Activated T-cell treated with anti-CD3 and anti-CD28 coated beads, Interleukin-2, amount 50 U/mL, for 24 hours (primary cell): ENCODE measurements around the gene TMPRSS2.
A peak's percentile ranks its signal among the peaks of the same experiment; 100 is the strongest.

Source experiments
- DNase-seq: peaks from one replicate; pipeline ENCODE4 v3.0.0-alpha.2; 2020
- H3K27ac Mint-ChIP-seq: 2 replicates; pipeline ENCODE4 v1.8.0; 2020; ENCODE audit warnings: mild to moderate bottlenecking, mixed read lengths
- H3K27me3 Mint-ChIP-seq: 2 replicates; pipeline ENCODE4 v1.8.0; 2020; ENCODE audit warnings: mixed read lengths
- H3K36me3 Mint-ChIP-seq: 2 replicates; pipeline ENCODE4 v1.8.0; 2020; ENCODE audit warnings: low read depth, mixed read lengths
- H3K4me1 Mint-ChIP-seq: 2 replicates; pipeline ENCODE4 v1.8.0; 2020; ENCODE audit warnings: low read depth, mixed read lengths
- H3K4me3 Mint-ChIP-seq: 2 replicates; pipeline ENCODE4 v1.8.0; 2020; ENCODE audit warnings: mild to moderate bottlenecking, moderate library complexity, mixed read lengths
- H3K9me3 Mint-ChIP-seq: 2 replicates; pipeline ENCODE4 v1.8.0; 2020; ENCODE audit warnings: mixed read lengths

TMPRSS2 gene

DNA sequence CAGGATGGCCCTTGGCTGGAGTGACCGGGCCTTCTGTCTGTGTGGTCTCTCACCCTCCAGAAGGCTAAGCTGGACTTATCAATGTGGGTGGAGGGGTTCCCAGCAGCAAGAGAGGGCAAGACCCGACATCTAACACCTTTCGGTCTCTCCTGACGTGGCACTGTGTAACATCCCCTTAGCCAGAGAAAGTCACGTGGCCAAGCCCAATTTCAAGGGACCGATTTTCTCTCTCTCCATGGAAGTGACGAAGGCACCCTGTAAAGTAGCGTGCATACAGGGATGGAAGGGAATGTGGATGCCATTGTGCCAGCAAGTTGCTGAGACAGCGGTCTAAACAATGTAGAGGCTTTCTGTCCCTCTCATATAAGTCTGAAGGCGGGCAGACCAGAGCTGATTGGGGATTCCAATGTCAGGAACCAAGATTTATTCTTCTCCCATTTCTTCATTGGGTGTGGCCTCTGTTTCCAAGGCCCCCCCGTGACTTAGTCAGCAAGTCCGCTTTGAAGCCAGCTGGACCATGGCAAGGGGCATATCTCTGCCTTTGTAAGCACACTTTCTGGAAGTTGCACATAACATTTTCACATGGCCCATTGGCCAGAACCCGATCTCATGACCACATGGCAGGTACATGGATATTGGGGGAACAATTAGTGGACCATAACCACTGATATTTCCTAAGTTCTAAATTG lies 69.4 kb downstream of the TMPRSS2 start:
- H3K9me3 Mint-ChIP-seq: peaks cover 9% of the 10 kb centered on the region
- peaks cover 96% of the 10 kb centered on the region for H3K36me3 Mint-ChIP-seq
- H3K27me3 Mint-ChIP-seq: no peaks in the 10 kb centered on the region
- DNase-seq: no peak
- H3K27ac Mint-ChIP-seq: no peak overlapping the region
- peaks cover 5% of the 10 kb centered on the region for H3K4me1 Mint-ChIP-seq
- no peak overlapping the region for H3K4me3 Mint-ChIP-seq

DNA sequence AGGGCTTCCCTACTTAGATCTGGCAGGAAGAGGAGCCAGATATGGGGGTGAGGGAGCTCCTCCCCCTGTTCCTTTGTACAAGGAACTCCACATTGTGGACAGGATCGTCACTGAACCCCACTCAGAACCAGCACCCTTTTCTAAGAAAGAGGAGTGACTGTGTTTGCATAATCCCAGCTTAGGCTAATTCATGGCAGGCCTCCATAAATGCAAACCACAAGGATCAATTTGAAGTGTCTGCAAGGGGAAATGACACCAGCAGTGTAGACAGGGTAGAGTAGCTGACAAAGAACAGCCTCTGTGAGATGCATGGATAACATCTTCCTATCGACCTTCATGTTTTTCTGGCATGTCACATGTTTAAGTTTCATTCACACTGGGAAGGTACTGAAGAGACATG lies 70.2 kb downstream of the TMPRSS2 start:
- Mint-ChIP-seq H3K4me1 (peaks cover 12% of the 10 kb centered on the region), H3K27me3 (no peaks in the 10 kb centered on the region), H3K27ac (peak overlapping the region; percentile 57), H3K9me3 (peaks cover 9% of the 10 kb centered on the region), H3K4me3 (no peak overlapping the region), H3K36me3 (peaks cover 96% of the 10 kb centered on the region)
- no peak for DNase-seq

DNA sequence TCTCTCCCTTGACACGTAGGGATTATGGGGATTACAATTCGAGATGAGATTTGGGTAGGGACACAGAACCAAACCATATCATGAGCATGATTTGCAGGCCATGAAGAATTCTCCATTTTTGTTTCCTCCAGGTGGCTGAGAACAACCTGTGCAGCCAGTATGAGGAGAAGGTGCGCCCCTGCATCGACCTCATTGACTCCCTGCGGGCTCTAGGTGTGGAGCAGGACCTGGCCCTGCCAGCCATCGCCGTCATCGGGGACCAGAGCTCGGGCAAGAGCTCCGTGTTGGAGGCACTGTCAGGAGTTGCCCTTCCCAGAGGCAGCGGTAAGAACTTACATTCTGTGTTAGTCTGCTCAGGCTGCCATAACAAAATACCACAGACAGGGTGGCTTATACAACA lies 72.3 kb downstream of the TMPRSS2 start:
- H3K27me3 Mint-ChIP-seq: no peaks in the 10 kb centered on the region
- no peak for DNase-seq
- peaks cover 94% of the 10 kb centered on the region for H3K36me3 Mint-ChIP-seq
- H3K9me3 Mint-ChIP-seq: peaks cover 9% of the 10 kb centered on the region
- peaks cover 14% of the 10 kb centered on the region for H3K4me1 Mint-ChIP-seq
- H3K4me3 Mint-ChIP-seq: no peak overlapping the region
- no peak overlapping the region for H3K27ac Mint-ChIP-seq

DNA sequence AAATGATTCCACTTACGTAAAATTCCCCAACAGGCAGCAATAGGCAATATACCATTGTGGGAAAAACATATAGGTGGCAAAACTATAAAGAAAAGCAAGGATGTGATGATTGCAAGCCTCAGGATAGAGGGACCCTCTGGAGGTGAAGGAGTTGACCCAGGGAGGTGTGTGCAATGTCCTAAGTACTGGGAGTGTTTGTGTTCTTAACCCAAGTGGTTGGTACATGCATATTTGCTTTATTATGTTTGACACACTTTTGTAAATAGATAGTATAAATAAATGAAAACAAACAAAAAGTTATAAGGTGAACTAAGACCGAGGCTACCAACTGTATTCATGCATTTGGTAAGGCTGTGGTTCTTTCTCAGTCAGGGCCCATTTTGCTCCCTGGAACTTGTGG lies 74.4 kb downstream of the TMPRSS2 start:
- no peak overlapping the region for H3K4me3 Mint-ChIP-seq
- no peak overlapping the region for H3K27ac Mint-ChIP-seq
- no peaks in the 10 kb centered on the region for H3K27me3 Mint-ChIP-seq
- no peak for DNase-seq
- H3K36me3 Mint-ChIP-seq: peaks cover 89% of the 10 kb centered on the region
- peaks cover 23% of the 10 kb centered on the region for H3K4me1 Mint-ChIP-seq
- peaks cover 9% of the 10 kb centered on the region for H3K9me3 Mint-ChIP-seq

DNA sequence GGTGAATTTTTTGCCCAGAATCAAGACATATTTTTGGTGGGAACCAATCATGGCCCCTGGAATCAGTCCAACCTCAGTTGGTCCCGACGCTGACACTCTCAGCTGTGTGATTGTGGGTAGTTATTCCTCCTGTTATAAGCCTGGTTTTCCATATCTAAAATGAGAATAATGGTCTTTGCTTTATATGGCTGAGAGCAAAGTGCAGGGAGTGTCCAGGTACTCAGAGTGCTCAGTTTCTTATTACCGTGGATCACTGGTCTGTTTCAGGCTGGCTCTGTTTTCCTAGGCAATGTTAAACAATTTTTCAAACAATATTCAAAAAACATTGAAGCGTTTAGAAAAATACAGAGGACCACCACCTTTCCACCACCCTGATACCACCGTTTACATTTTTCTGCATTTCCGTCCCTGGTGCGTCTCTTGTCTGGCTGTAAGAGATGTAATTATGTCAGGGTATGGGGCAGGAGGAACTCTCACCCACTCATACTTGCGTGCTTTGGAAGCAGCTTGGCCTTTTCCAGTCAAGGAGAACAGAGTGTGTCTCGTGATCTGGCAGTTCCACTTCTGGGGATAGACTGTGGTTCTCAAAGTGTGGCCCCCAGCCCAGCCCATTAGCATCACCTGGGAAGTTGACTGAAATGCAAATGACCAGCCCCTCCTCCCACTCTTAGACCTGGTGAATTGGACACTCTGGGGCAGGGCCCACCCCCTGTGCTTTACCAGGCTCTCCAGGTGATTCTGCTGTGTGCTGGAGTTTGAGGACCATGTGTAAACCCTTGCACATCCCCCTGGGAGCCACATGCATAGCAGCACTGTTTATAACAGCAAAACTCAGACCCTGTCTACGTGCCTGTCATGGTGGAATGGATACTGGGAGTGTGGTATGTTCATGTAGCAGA lies 75.1 kb downstream of the TMPRSS2 start:
- no peak overlapping the region for H3K27ac Mint-ChIP-seq
- H3K27me3 Mint-ChIP-seq: no peaks in the 10 kb centered on the region
- H3K4me1 Mint-ChIP-seq: peaks cover 29% of the 10 kb centered on the region
- peaks cover 88% of the 10 kb centered on the region for H3K36me3 Mint-ChIP-seq
- no peak overlapping the region for H3K4me3 Mint-ChIP-seq
- H3K9me3 Mint-ChIP-seq: peaks cover 9% of the 10 kb centered on the region
- no peak for DNase-seq

DNA sequence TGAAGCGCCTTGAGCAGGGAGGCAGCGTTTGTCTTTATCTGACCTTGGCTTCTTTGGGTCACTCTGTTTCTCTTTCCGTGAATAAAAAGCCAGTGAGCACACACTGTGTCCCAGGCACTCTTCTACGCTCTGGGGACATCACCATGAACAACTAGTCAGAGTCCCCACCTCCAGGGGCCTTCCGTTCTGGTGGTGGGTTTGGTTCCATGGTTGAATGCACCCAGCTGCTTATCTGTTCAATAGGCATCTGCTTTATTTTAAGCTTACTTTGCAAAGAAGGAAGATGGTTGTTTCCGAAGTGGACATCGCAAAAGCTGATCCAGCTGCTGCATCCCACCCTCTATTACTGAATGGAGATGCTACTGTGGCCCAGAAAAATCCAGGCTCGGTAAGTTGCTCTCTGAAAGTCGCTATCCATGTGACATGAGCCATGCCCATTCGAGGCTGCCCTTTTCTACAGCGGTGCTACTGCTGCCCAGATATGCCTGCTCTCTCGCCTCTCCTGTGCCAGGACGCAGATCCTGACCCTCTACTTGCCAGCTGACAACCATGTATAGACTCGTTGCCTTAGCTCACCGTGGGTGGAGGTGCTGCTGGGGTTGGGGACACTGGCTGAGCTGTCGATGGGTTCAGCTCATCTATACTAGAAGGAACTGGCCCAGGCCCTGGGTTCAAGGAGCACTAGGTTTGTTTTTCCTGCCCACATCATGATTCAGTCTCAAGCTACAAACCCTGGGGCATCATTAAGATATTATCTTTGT lies 76.0 kb downstream of the TMPRSS2 start:
- no peaks in the 10 kb centered on the region for H3K27me3 Mint-ChIP-seq
- DNase-seq: no peak
- no peak overlapping the region for H3K27ac Mint-ChIP-seq
- peaks cover 9% of the 10 kb centered on the region for H3K9me3 Mint-ChIP-seq
- no peak overlapping the region for H3K4me3 Mint-ChIP-seq
- H3K4me1 Mint-ChIP-seq: peaks cover 36% of the 10 kb centered on the region
- peaks cover 81% of the 10 kb centered on the region for H3K36me3 Mint-ChIP-seq

DNA sequence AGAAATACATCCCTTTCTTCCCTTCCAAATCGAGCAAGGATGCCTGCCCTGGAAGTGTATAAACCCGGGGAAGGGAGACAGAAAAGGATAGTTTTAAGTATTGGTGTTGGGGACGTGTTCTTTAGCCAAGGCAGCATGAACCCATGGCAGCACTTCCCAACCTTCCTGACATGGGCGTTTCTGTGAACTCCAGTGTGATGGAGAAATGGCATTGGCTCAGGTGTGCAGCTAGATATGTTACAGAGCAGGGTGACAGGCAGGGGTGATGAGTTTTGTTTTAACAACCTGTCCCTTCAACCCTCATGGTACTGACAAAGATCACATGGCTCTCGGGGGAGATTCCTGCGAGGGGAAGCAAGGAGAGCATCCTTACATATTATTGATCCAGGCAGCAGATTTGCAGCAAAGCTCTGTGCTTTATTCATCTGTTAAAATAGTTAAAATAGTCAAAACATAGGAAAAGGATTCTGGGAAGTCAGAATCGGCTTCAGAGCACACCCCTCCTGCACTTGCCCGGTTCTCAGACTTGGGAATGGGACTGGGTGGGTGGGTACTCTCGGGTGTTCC lies 78.0 kb downstream of the TMPRSS2 start:
- H3K4me3 Mint-ChIP-seq: no peak overlapping the region
- DNase-seq: no peak
- no peaks in the 10 kb centered on the region for H3K27me3 Mint-ChIP-seq
- H3K36me3 Mint-ChIP-seq: peaks cover 65% of the 10 kb centered on the region
- H3K9me3 Mint-ChIP-seq: peaks cover 6% of the 10 kb centered on the region
- peaks cover 50% of the 10 kb centered on the region for H3K4me1 Mint-ChIP-seq
- H3K27ac Mint-ChIP-seq: no peak overlapping the region

DNA sequence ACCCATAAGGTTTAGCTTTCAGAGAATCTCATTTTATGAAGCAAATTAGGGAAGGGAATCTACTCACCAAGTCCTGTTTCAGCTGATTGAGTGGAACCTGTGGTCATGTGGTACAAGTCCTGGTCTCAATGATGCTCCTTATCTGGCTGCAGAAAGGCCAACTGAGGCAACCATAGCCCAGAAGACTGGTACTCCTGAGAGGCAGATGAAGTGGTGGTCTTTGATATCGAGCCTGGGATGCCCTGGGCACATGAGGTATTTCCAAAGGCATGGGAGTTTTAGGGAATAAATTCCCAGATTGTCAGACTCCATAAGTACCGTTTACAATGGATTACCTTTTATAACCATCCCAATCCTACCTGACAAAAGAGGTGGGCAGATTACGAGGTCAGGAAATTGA lies 78.7 kb downstream of the TMPRSS2 start:
- Mint-ChIP-seq H3K4me1 (peaks cover 54% of the 10 kb centered on the region), H3K27me3 (no peaks in the 10 kb centered on the region), H3K9me3 (peaks cover under 1% of the 10 kb centered on the region), H3K27ac (no peak overlapping the region), H3K36me3 (peaks cover 58% of the 10 kb centered on the region), H3K4me3 (no peak overlapping the region)
- no peak for DNase-seq

DNA sequence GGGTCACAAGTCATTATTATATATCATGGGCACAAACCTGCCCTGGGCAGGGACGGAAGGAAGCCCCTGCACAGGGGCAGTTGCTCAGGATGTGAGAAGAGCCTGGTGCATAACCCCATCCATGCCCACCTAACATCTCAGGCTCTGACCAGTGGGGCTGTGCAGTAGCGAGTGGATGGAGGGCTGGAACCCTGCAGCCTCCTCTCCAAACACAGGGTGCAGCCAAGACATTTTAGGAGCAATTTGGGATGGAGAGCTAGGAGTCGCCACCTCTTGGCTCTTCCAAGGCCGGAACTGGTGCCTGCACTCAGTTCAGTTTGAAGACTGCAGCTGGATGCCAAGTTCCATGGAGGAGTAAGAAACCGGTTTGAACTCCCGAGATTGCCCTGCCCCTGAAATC lies 79.1 kb downstream of the TMPRSS2 start:
- Mint-ChIP-seq H3K36me3 (peaks cover 53% of the 10 kb centered on the region), H3K4me1 (peaks cover 57% of the 10 kb centered on the region), H3K27ac (peak overlapping the region; percentile 7), H3K27me3 (no peaks in the 10 kb centered on the region), H3K4me3 (no peak overlapping the region), H3K9me3 (no peaks in the 10 kb centered on the region)
- DNase-seq: no peak

DNA sequence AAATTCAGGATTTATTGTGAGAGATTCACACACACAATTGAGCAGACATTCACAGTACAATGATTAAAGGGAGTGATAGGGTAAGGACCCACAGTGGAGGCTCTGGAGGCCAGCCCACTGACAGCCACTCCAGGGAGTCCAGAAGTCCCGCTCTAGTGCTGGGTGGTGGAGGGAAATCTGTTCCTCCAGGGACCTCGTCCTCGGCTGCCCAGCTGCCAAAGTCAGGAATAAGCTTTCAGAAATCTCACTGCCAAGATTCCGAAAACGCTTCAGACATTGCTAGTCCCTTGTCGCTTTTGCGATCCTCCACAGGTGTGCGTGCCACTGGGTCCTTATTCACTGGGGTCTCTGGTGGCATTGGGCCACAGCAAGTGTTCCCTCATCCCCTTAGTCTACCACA lies 79.6 kb downstream of the TMPRSS2 start:
- Mint-ChIP-seq H3K4me3 (no peak overlapping the region), H3K27me3 (no peaks in the 10 kb centered on the region), H3K27ac (peak overlapping the region; percentile 30), H3K36me3 (peaks cover 48% of the 10 kb centered on the region), H3K4me1 (peaks cover 60% of the 10 kb centered on the region), H3K9me3 (no peaks in the 10 kb centered on the region)
- DNase-seq: no peak

DNA sequence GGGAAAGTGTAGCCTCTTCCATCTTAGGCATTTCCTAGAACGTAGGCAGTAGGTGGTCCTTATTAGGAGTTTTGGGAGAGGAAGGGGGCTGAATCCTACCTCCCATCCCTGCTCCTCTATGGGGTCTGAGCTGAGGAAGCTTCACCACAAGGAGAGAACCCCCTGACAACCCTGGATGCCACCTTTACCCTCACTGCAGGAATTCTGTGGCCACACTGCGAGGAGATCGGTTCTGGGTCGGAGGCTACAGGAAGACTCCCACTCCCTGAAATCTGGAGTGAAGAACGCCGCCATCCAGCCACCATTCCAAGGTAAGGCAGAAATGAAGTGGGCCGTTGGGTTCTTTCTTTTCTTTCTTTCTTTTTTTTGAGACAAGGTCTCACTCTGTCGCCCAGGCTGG lies 80.4 kb downstream of the TMPRSS2 start:
- H3K27me3 Mint-ChIP-seq: no peaks in the 10 kb centered on the region
- peaks cover 40% of the 10 kb centered on the region for H3K36me3 Mint-ChIP-seq
- no peaks in the 10 kb centered on the region for H3K9me3 Mint-ChIP-seq
- peak overlapping the region; percentile 64 for H3K27ac Mint-ChIP-seq
- H3K4me3 Mint-ChIP-seq: peak overlapping the region; percentile 87
- H3K4me1 Mint-ChIP-seq: peaks cover 61% of the 10 kb centered on the region
- DNase-seq: no peak

DNA sequence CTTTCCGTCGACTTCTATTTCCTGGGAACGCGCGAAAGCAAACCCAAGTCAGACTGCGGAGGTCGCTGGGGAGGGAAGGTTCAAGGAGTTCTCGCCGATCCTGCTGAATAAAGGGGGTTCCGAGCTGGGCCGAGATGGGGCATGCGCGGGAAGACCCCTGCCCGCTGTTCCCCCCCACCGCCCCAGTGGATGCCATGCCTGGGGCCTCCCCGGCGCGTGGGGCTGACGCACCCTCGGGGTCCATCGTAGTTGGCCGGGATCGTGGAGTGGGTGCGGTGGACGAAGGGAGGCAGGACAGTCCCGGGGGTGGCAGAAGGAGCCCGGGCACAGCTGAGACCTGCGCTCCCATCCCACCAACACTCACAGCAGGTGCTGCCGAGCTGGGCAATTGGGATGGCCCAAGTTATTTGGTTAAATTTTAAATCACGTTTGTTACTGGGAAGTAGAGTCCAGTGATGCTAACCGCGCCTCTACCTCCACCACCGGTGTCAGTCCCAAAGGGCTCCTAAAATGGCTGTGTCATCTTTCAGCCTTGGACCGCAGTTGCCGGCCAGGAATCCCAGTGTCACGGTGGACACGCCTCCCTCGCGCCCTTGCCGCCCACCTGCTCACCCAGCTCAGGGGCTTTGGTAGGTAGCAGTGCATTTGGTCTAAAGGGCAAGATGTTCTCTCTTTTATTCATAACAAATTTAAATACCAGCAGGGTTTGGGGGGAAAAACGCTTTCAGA lies 81.1 kb downstream of the TMPRSS2 start:
- DNase-seq: peak; percentile 45
- H3K4me3 Mint-ChIP-seq: peak overlapping the region; percentile 87
- H3K27me3 Mint-ChIP-seq: no peaks in the 10 kb centered on the region
- peaks cover 33% of the 10 kb centered on the region for H3K36me3 Mint-ChIP-seq
- H3K27ac Mint-ChIP-seq: peak overlapping the region; percentile 64
- peaks cover 64% of the 10 kb centered on the region for H3K4me1 Mint-ChIP-seq
- no peaks in the 10 kb centered on the region for H3K9me3 Mint-ChIP-seq

DNA sequence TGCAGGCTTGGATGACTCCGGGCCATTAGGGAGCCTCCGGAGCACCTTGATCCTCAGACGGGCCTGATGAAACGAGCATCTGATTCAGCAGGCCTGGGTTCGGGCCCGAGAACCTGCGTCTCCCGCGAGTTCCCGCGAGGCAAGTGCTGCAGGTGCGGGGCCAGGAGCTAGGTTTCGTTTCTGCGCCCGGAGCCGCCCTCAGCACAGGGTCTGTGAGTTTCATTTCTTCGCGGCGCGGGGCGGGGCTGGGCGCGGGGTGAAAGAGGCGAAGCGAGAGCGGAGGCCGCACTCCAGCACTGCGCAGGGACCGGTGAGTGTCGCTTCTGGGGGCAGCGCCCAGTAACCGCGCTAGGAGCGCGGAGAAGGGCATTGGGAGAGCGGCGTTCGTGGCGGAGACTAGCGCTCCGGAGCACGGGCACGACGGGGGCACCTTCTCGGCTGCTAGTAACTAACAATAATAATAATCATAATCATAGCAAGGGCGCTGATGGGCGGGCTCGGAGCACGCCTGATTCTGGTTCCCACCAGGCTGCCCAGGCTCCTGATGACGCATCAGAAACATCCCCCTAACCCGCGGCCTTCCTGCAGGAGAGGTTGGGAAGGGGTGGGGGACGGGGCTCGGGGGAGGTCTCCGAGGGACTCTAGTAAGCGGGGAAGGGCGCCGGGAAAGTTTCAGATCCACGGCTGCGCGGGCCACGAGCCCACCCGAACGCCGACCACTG lies 81.8 kb downstream of the TMPRSS2 start, which contains the start of gene MX1:
MX1 (plus strand) TSS at position 286 of the 722 bp plus-strand sequence. CDS start 5,832 bp downstream, outside the sequence.
- H3K27me3 Mint-ChIP-seq: no peaks in the 10 kb centered on the region
- no peaks in the 10 kb centered on the region for H3K9me3 Mint-ChIP-seq
- peak within 1 kb of the TSS; percentile 94 for H3K27ac Mint-ChIP-seq
- H3K4me3 Mint-ChIP-seq: peak within 1 kb of the TSS; percentile 87
- H3K4me1 Mint-ChIP-seq: peaks cover 67% of the 10 kb centered on the region
- peaks cover 28% of the 10 kb centered on the region for H3K36me3 Mint-ChIP-seq
- peak; percentile 87 for DNase-seq
